Parathyroid adenoma (tissue), 2 donors: ENCODE data around the gene VENTX.

Experiments
- H2AFZ ChIP-seq: fragments of 300-600 bp; sonication (generic); one replicate; pipeline ENCODE4 v1.7.0; 2017; ENCODE audit warnings: antibody characterized with exemption, mild to moderate bottlenecking
- H3K27ac ChIP-seq: fragments of 300-600 bp; sonication (generic); one replicate; pipeline ENCODE4 v1.7.0; 2017
- H3K27me3 ChIP-seq: fragments of 300-600 bp; sonication (generic); one replicate; pipeline ENCODE4 v1.7.0; 2017; ENCODE audit warnings: low read length; ENCODE audit not compliant: control insufficient read depth, insufficient read depth
- H3K36me3 ChIP-seq: fragments of 300-600 bp; sonication (generic); one replicate; pipeline ENCODE4 v1.7.0; 2017; ENCODE audit warnings: low read length; ENCODE audit not compliant: control insufficient read depth, insufficient read depth
- H3K4me1 ChIP-seq: fragments of 300-600 bp; sonication (generic); one replicate; pipeline ENCODE4 v1.7.0; 2017; ENCODE audit warnings: control low read depth
- H3K4me2 ChIP-seq: fragments of 300-600 bp; sonication (generic); one replicate; pipeline ENCODE4 v1.7.0; 2017; ENCODE audit warnings: low read length
- H3K4me3 ChIP-seq: fragments of 300-600 bp; sonication (generic); one replicate; pipeline ENCODE4 v1.7.0; 2017; ENCODE audit warnings: low read depth, low read length
- H3K79me2 ChIP-seq: fragments of 300-600 bp; sonication (generic); one replicate; pipeline ENCODE4 v1.7.0; 2017; ENCODE audit warnings: control low read depth
- H3K9ac ChIP-seq: fragments of 300-600 bp; sonication (generic); one replicate; pipeline ENCODE4 v1.7.0; 2017; ENCODE audit warnings: mild to moderate bottlenecking
- H3K9me3 ChIP-seq: fragments of 300-600 bp; sonication (generic); one replicate; pipeline ENCODE4 v1.7.0; 2017; ENCODE audit warnings: low read length; ENCODE audit not compliant: control insufficient read depth
- TF ChIP-seq, protein P1 (sequence below): fragments of 300-600 bp; sonication (generic); IDR thresholded peaks from one replicate; pipeline ENCODE4 v1.7.0; 2017; ENCODE audit warnings: antibody characterized with exemption, mild to moderate bottlenecking
- donor health status: primary hyperparathyroidism.

VENTX gene

DNA sequence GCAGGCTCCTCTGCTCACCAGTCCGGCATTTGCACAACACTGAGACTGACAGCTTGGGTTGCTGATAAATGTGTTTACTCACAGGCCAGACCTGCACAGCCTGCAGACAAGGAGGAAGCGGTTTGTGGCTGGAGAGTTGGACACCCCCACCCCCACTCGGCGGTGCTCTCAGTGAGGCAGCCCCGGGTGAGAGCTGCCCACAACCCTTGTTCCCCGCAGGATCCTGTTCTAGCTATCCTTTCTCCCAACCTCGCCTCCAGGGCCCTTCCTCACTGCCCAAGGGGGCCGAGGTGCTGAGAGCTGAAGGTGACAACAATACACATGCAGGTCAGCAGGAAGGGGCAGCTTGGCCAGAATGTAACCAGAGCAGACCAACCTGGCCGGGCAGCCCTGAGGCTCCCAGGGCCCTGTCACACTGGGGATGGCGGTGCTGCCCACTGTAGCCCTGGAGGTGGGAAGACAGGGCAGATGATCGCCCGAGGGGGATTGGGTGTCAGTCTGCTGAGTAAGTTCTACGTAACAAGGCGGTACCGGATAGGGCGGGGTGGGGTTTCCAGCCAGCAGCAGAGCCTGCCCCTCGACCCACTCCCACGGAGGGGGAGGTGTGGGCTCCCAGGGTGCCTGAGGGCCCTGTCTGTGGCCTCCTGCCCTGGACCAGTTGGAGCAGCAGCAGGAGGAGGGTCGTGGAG is 41.1 kb downstream of the VENTX start:
- Histone ChIP-seq H3K4me1 (peaks cover 3% of the 10 kb centered on the region), H3K9me3 (no peaks in the 10 kb centered on the region), H3K27me3 (no peaks in the 10 kb centered on the region), H3K4me2 (no peak overlapping the region), H3K79me2 (no peaks in the 10 kb centered on the region), H3K4me3 (no peak overlapping the region), H3K27ac (no peak overlapping the region), H3K9ac (no peak overlapping the region), H2AFZ (no peak overlapping the region), H3K36me3 (no peaks in the 10 kb centered on the region)
- TF ChIP-seq, protein P1, sequence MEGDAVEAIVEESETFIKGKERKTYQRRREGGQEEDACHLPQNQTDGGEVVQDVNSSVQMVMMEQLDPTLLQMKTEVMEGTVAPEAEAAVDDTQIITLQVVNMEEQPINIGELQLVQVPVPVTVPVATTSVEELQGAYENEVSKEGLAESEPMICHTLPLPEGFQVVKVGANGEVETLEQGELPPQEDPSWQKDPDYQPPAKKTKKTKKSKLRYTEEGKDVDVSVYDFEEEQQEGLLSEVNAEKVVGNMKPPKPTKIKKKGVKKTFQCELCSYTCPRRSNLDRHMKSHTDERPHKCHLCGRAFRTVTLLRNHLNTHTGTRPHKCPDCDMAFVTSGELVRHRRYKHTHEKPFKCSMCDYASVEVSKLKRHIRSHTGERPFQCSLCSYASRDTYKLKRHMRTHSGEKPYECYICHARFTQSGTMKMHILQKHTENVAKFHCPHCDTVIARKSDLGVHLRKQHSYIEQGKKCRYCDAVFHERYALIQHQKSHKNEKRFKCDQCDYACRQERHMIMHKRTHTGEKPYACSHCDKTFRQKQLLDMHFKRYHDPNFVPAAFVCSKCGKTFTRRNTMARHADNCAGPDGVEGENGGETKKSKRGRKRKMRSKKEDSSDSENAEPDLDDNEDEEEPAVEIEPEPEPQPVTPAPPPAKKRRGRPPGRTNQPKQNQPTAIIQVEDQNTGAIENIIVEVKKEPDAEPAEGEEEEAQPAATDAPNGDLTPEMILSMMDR = no peak

DNA sequence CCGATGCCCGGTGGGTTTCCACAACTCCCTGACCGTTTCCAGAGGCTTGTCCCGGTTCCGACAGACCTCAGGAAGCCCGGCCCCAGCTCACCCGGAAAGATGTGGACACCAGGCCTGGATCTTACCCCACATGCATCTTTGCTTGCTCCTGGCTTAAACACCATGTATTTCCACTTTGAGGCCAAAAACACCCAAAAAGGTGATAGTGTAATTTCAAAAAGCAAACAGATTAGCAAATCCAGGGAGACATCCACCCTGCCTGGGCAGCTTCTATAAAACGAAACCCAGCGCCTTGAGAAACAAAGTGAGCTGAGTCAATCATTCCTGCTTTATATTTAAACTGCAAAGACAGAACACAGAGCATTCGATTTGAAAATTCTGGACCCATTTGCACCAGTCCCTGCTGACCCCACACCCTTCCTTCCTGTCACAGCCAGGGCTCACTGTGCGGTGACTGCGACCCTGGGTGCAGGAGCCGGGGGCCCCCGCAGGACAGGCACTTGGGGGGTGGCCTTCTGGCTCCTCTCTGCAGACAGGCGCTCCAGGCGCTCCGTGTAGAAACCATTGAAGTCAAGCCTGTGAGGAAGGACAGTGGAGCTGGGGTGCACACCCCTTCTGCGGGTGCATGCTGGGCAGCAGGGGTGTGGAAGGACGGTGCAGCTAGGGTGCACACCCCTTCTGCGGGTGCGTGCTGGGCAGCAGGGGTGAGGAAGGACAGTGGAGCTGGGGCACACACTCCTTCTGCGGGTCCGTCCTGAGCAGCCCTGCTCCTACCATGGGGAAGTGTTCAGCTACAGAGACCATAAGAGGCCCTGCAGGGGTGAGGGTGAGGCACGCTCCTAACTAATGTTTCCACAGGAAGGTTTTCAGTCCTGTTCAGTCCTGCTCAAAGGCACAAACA is 41.9 kb downstream of the VENTX start:
- Histone ChIP-seq H3K79me2 (no peaks in the 10 kb centered on the region), H3K27ac (no peak overlapping the region), H3K9ac (no peak overlapping the region), H3K36me3 (no peaks in the 10 kb centered on the region), H3K4me1 (peaks cover 3% of the 10 kb centered on the region), H3K27me3 (no peaks in the 10 kb centered on the region), H3K9me3 (no peaks in the 10 kb centered on the region), H2AFZ (no peak overlapping the region), H3K4me3 (no peak overlapping the region), H3K4me2 (no peak overlapping the region)
- TF ChIP-seq, protein P1 = no peak

DNA sequence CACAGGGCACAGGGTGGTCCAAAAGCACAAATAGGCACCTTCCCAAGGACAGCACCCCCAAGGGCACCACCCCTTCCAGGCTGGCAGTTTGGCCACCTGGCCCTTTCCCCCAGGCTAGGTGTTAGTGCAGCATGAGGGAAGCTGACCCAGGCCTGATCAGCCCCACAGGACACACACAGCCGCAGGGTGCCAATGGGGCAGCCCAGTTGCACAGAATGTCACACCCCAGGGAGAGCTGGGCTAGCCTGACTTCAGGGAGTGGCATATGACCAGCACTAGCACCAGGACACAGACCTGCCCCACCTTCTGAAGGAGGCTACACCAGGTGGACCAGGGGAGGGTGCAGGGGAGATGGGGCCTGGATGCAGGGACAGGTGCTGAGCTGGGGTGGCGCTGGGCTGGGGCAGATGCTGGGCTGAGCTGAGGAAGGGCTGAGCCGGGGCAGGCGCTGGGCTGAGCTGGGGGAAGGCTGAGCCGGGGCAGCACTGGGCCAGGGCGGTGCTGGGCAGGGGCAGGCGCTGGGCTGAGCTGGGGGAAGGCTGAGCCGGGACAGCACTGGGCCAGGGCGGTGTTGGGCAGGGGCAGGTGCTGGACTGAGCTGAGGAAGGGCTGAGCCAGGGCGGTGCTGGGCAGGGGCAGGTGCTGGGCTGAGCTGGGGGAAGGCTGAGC is 42.9 kb downstream of the VENTX start:
- Histone ChIP-seq H3K27ac (no peak overlapping the region), H3K4me1 (peaks cover 3% of the 10 kb centered on the region), H3K9me3 (no peaks in the 10 kb centered on the region), H3K79me2 (no peaks in the 10 kb centered on the region), H3K9ac (no peak overlapping the region), H3K4me3 (no peak overlapping the region), H3K4me2 (no peak overlapping the region), H2AFZ (no peak overlapping the region), H3K27me3 (no peaks in the 10 kb centered on the region), H3K36me3 (no peaks in the 10 kb centered on the region)
- TF ChIP-seq, protein P1 = no peak

DNA sequence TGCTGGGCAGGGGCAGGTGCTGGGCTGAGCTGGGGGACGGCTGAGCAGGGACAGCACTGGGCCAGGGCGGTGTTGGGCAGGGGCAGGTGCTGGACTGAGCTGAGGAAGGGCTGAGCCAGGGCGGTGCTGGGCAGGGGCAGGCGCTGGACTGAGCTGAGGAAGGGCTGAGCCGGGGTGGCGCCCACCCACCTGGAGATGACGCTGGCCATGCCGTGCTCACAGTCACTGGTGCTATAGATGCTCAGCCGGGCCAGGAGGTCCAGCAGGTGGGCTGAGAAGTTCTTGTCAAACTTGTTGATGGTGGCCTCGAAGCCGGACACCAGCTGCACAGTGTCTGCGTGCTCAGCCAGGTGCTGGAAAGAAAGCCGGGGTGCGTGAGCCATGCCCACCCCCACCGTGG is 43.4 kb downstream of the VENTX start:
- Histone ChIP-seq H2AFZ (no peak overlapping the region), H3K27ac (no peak overlapping the region), H3K9ac (no peak overlapping the region), H3K4me1 (peaks cover 3% of the 10 kb centered on the region), H3K27me3 (no peaks in the 10 kb centered on the region), H3K4me2 (no peak overlapping the region), H3K9me3 (no peaks in the 10 kb centered on the region), H3K79me2 (no peaks in the 10 kb centered on the region), H3K36me3 (no peaks in the 10 kb centered on the region), H3K4me3 (no peak overlapping the region)
- TF ChIP-seq, protein P1 = no peak
